Large intestine (tissue), 3 donors: Measurements from ENCODE around the gene PGM5. TPM values are rescaled to one million over a fixed set of nuclear protein-coding genes. Genes with fewer than 3 reads are reported as not detected.
A peak's percentile ranks its signal among the peaks of the same experiment; 100 is the strongest.

Experiments used
- DNase-seq, 2 donors: peaks; one replicate each; pipeline versions ENCODE4 v3.0.0 to v3.0.0-alpha.2; 2013
- H3K27ac ChIP-seq: one replicate; pipeline ENCODE4 v1.5.1; 2013; ENCODE audit warnings: low read length
- H3K27me3 ChIP-seq: 2 replicates; pipeline ENCODE4 v1.6.1; 2013; ENCODE audit warnings: low read length; ENCODE audit not compliant: control insufficient read depth, insufficient read depth
- H3K36me3 ChIP-seq: 2 replicates; pipeline ENCODE4 v1.6.1; 2013; ENCODE audit warnings: low read length; ENCODE audit not compliant: control insufficient read depth, insufficient read depth
- H3K4me1 ChIP-seq: one replicate; pipeline ENCODE4 v1.6.1; 2013; ENCODE audit warnings: low read length; ENCODE audit not compliant: control insufficient read depth, insufficient read depth
- H3K4me3 ChIP-seq: one replicate; pipeline ENCODE4 v1.5.1; 2013; ENCODE audit warnings: low read length
- H3K9me3 ChIP-seq: one replicate; pipeline ENCODE4 v1.6.1; 2013; ENCODE audit warnings: mild to moderate bottlenecking, low read depth, low read length, moderate library complexity; ENCODE audit not compliant: control insufficient read depth
- WGBS: methylation state at CpG from one replicate; pipeline ENCODE4 v1.1.5; 2013; ENCODE audit warnings: low lambda C conversion rate; ENCODE audit not compliant: insufficient coverage; 5-methylcytosine and 5-hydroxymethylcytosine counted together
- polyA plus RNA-seq: library from polyadenylated mRNA; unstranded; fragments of 120-200 nt; gene quantifications from one replicate; pipeline ENCODE4 v1.2.1, GENCODE V29; 2013

Gene PGM5
- polyA plus RNA-seq, 1 donor = 26.4 TPM

- no peak for DNase-seq
- Histone ChIP-seq H3K27me3 (no peaks in the 10 kb centered on the region), H3K27ac (no peak overlapping the region), H3K36me3 (no peaks in the 10 kb centered on the region), H3K4me3 (no peak overlapping the region), H3K4me1 (no peaks in the 10 kb centered on the region), H3K9me3 (no peaks in the 10 kb centered on the region)
- no CpG with 5 or more reads among the region's 1 CpG for WGBS
These were observed 150.1 kb downstream of the PGM5 start for GRCh38 chr9:68506551-68506950.

DNA sequence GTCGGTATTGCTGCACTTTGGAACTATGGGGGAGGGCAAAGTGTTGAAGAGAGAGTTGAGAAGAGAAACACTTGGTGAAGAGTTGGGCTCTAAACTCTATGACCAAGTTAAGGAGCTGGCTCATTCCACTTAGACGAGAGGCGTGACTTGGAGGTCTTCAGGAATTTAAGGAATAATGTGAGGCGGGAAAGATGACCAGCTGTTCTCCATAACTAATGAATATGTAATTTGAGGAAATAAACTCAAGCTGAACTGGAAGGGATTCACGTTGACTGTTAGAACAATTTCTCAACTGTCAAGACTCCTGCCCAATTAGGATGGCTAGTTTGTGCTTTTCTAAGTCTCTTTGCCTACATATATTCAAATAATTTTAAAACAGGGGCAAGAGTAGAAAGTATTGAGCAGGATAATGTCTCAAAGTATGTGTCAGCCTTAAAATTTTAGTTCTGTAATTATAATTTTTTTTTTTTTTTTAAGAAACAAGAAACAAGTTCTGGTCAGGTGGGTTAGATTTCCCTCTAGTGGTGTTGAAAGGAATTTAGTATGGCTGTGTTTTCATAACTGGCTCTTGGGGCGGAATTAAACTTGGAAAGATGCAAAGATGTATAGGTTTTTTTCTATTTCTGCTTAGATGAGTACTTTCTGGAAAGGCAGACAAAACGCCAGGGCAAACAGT is 150.9 kb downstream of the PGM5 start:
- H3K27me3 ChIP-seq = no peaks in the 10 kb centered on the region
- H3K27ac ChIP-seq = no peak overlapping the region
- H3K4me3 ChIP-seq = no peak overlapping the region
- 45% methylated on average over 4 of the region's 7 CpGs for WGBS
- no peaks in the 10 kb centered on the region for H3K36me3 ChIP-seq
- no peaks in the 10 kb centered on the region for H3K9me3 ChIP-seq
- H3K4me1 ChIP-seq = no peaks in the 10 kb centered on the region
- DNase-seq = peak in 1 of 2 donors; percentile 12

- no peak overlapping the region for H3K4me3 ChIP-seq
- no peak overlapping the region for H3K27ac ChIP-seq
- H3K4me1 ChIP-seq = no peaks in the 10 kb centered on the region
- H3K27me3 ChIP-seq = no peaks in the 10 kb centered on the region
- no peak for DNase-seq
- H3K9me3 ChIP-seq = no peaks in the 10 kb centered on the region
- no CpG with 5 or more reads among the region's 2 CpGs for WGBS
- no peaks in the 10 kb centered on the region for H3K36me3 ChIP-seq
These were observed 151.4 kb downstream of the PGM5 start for GRCh38 chr9:68507806-68508145.

- DNase-seq = no peak
- H3K36me3 ChIP-seq = no peaks in the 10 kb centered on the region
- 60% methylated on average over 1 of the region's 2 CpGs for WGBS
- H3K4me3 ChIP-seq = no peak overlapping the region
- no peaks in the 10 kb centered on the region for H3K9me3 ChIP-seq
- H3K27me3 ChIP-seq = no peaks in the 10 kb centered on the region
- H3K27ac ChIP-seq = no peak overlapping the region
- no peaks in the 10 kb centered on the region for H3K4me1 ChIP-seq
These were observed 152.1 kb downstream of the PGM5 start for GRCh38 chr9:68508547-68508946.

GRCh38 chr9:68509689-68510088 is 153.3 kb downstream of the PGM5 start:
- Histone ChIP-seq H3K4me3 (no peak overlapping the region), H3K4me1 (peaks cover 3% of the 10 kb centered on the region), H3K36me3 (no peaks in the 10 kb centered on the region), H3K27me3 (no peaks in the 10 kb centered on the region), H3K27ac (no peak overlapping the region), H3K9me3 (no peaks in the 10 kb centered on the region)
- DNase-seq = no peak

DNA sequence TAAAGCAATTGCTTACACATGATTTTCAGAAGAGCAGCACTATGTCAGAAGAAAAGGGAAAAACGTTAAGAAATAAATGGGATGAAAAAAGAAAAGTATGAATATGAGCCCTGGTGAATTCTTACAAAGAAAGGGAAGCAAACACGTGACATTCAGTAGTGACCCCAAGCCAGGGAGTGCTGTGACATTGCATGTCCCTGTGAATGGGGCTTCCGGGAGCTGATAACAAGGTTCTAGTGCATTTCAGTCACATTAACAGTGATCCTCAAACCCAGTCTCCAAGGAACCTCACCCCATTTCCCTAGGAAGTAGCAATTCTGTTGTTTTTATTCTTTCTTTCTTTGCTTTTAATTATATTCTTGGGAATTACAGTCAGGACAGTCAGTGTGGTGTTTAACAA is 157.0 kb downstream of the PGM5 start:
- DNase-seq = no peak
- Histone ChIP-seq H3K4me1 (peaks cover 12% of the 10 kb centered on the region), H3K9me3 (no peaks in the 10 kb centered on the region), H3K36me3 (no peaks in the 10 kb centered on the region), H3K27ac (no peak overlapping the region), H3K27me3 (no peaks in the 10 kb centered on the region), H3K4me3 (no peak overlapping the region)
- WGBS = 70% methylated on average over 1 of the region's 3 CpGs

DNA sequence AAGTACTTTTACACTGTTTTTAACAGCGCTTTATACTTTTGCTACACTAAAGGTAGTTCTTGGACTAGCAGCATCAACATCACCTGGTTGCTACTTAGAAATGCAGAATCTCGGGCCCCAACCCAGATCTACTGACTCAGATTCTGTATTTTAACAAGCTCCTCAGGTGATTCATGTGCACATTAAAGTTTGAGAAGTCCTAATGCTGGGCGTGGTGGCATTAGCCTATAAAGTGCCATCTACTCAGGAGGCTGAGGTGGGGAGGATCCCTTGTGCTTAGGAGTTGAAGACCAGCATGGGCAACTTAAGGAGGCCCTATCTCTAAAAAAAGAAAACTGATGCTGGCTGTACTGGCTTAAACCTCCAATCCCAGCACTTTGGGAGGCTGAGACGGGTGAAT is 157.6 kb downstream of the PGM5 start:
- no CpG with 5 or more reads among the region's 4 CpGs for WGBS
- Histone ChIP-seq H3K27me3 (no peaks in the 10 kb centered on the region), H3K36me3 (no peaks in the 10 kb centered on the region), H3K9me3 (no peaks in the 10 kb centered on the region), H3K4me3 (no peak overlapping the region), H3K4me1 (peaks cover 12% of the 10 kb centered on the region), H3K27ac (no peak overlapping the region)
- DNase-seq = no peak

DNA sequence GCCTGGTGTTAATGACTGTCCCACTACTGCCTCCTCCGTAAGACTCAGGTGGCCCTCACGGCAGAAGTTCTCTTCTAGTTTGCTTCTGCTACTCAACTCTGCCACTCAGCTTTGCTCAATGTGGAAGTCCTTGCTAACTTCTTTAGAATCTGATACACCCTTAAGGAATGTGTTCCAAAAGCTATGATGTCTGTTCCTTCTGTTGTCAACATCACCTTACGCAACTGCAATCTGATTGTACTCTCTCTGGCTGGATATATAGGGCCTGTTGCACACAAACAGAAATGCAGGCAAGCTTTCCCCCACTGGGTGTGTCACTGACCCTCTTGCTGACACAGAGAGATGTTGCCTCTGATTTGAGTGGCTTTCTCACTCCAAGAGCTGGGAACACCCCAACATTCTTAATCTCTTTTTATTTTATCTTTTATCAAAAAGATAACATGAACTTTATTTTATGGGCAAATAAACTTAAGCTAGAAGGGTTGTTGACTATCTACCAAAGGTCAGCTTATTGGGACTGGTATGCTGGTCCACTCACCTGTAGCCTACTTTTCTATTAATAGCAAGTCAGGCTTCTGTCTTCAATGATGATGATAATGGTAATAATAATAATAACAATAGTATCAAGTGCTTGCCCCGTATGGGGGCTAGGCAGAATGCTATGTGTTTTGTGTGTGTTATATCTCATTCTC is 159.1 kb downstream of the PGM5 start:
- DNase-seq = peak; percentile 49 to 64
- H3K4me3 ChIP-seq = no peak overlapping the region
- WGBS = no CpG with 5 or more reads among the region's 4 CpGs
- peak overlapping the region; percentile 47 for H3K27ac ChIP-seq
- H3K36me3 ChIP-seq = no peaks in the 10 kb centered on the region
- H3K9me3 ChIP-seq = no peaks in the 10 kb centered on the region
- H3K27me3 ChIP-seq = no peaks in the 10 kb centered on the region
- H3K4me1 ChIP-seq = peaks cover 12% of the 10 kb centered on the region

- no peak overlapping the region for H3K4me3 ChIP-seq
- H3K27ac ChIP-seq = no peak overlapping the region
- 66% methylated on average over 2 of the region's 4 CpGs for WGBS
- H3K4me1 ChIP-seq = no peaks in the 10 kb centered on the region
- no peaks in the 10 kb centered on the region for H3K36me3 ChIP-seq
- no peaks in the 10 kb centered on the region for H3K9me3 ChIP-seq
- DNase-seq = no peak
- H3K27me3 ChIP-seq = no peaks in the 10 kb centered on the region
These were observed 165.7 kb downstream of the PGM5 start for GRCh38 chr9:68522131-68522530.

DNA sequence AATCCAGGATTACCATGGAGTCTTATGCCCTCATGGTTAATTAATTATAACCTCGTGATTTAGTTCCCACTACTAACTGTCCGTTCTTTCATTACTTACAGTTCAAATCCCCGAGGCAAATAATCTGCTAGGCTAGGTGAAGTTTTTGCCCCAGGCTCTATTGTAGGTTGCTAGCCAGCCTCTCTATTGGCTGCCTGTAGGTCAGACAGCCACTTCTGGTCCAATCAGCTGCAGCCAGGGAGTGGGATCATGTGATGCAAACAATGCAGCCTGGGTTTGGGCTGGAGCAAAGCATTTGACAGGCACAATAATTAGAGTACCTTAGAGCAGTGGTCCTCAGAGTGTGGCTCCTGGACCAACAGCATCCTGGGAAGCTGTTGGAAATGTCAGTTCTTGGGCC is 166.5 kb downstream of the PGM5 start:
- WGBS = no CpG with 5 or more reads among the region's 3 CpGs
- H3K9me3 ChIP-seq = no peaks in the 10 kb centered on the region
- H3K36me3 ChIP-seq = no peaks in the 10 kb centered on the region
- no peaks in the 10 kb centered on the region for H3K4me1 ChIP-seq
- no peak overlapping the region for H3K4me3 ChIP-seq
- H3K27ac ChIP-seq = no peak overlapping the region
- no peaks in the 10 kb centered on the region for H3K27me3 ChIP-seq
- no peak for DNase-seq

DNA sequence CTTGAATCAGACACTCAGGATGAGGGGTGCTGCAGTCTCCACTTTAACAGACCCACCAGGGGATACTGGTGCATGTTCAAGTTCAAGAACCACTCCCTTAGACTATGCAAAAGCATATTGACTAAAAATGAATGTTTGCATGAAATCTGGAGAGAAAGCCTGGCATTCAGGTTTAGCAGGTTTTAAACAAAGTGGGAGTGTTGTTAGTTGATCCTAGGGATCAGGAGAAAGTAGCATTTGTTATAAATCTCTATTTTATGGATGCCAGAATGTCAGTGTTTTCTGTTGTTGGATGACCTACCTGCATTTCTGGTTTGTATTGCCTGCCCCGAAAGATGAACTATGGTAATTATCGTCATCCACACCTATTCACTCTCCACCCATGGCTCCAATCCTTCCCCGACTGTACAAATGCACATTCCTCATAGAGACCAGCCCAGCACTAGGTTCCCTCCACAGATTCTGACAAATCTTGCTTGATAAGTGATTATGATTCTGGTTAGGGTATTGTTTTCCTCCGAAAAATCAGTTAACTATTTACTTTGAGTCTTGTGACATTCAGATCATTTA is 167.0 kb downstream of the PGM5 start:
- Histone ChIP-seq H3K9me3 (no peaks in the 10 kb centered on the region), H3K4me3 (no peak overlapping the region), H3K36me3 (no peaks in the 10 kb centered on the region), H3K4me1 (no peaks in the 10 kb centered on the region), H3K27ac (no peak overlapping the region), H3K27me3 (no peaks in the 10 kb centered on the region)
- no peak for DNase-seq
- no CpG with 5 or more reads among the region's 4 CpGs for whole genome bisulfite sequencing
